ENCODE data around the gene ZNF200. TPM values are rescaled to one million over a fixed set of nuclear protein-coding genes. Genes with fewer than 3 reads are reported as not detected.
"Not testable (repeated sequence)": the region's sequence is repeated elsewhere in the genome, so short reads cannot be mapped to it uniquely, and the experiment has no call there.

The ZNF200 gene
- total and polyA plus RNA-seq, 2 donors (not counting 1 experiment from before 2014, with no cell fraction given) = 2.7 to 20.1 TPM

GRCh38 chr16:3270718-3271117 is 35.8 kb upstream of the ZNF200 start:
- intact Hi-C loops (cut with micrococcal nuclease); ATAC-seq (ENCODE audit: low read depth): not testable (repeated sequence)
- WGBS (ENCODE audit: insufficient coverage) = no CpG with 5 or more reads among the region's 5 CpGs

GRCh38 chr16:3268294-3268693 is 33.3 kb upstream of the ZNF200 start:
- Mint-ChIP-seq H3K9me3 (ENCODE audit: insufficient read depth) (no peaks in the 10 kb centered on the region), H3K4me3 (no peak overlapping the region), H3K27ac (no peak overlapping the region), H3K4me1 (peaks cover 20% of the 10 kb centered on the region), H3K27me3 (no peaks in the 10 kb centered on the region)
- CTCF ChIA-PET = no interaction called here
- ATAC-seq (ENCODE audit: low read depth) (no peak), DNase-seq (no peak)
- peaks cover 2 to 13% (median 2%) of the 10 kb centered on the region in 3 donors for H3K9me3 ChIP-seq (ENCODE audit: control extremely low read depth in 1 of 3, control insufficient read depth in 2 of 3, insufficient read depth in 1 of 3, low read length in 2 of 3)
- no peak overlapping the region for H3K9ac ChIP-seq (ENCODE audit: low read length)
- POLR2A ChIA-PET = interaction anchor here (0.6 kb wide), 2 partner anchors 29 to 52 kb away, joined by 3 to 12 read pairs; no protein-coding TSS in a partner anchor
- TF ChIP-seq CTCF (IDR thresholded peaks at IDR 0.05) = no peak
- TF ChIP-seq EZH2 (IDR thresholded peaks at IDR 0.05; ENCODE audit: borderline replicate concordance, insufficient read depth, low read depth, low read length, poor library complexity, severe bottlenecking) = no peak
- no peak overlapping the region for H3K4me2 ChIP-seq (replicated peaks; ENCODE audit: low read depth, low read length, poor library complexity, severe bottlenecking)
- H3K4me3 ChIP-seq (ENCODE audit: control extremely low read depth in 1 of 5, extremely low read depth in 1 of 5, insufficient read depth in 1 of 5, low read depth in 2 of 5, low read length in 4 of 5) = no peak overlapping the region
- H3K36me3 ChIP-seq (replicated peaks in 1 of 2; ENCODE audit: control extremely low read depth in 1 of 2, control insufficient read depth in 1 of 2, extremely low read depth in 1 of 2, insufficient read depth in 2 of 2, low read length in 1 of 2) = peaks cover 0 to 17% of the 10 kb centered on the region in 2 experiments
- H3K4me1 ChIP-seq (ENCODE audit: control insufficient read depth in 2 of 2, insufficient read depth in 2 of 2, low read length in 2 of 2) = peaks cover 5 to 12% of the 10 kb centered on the region in 2 donors
- H3K27ac ChIP-seq (ENCODE audit: low read length in 2 of 2) = no peak overlapping the region
- WGBS (ENCODE audit: insufficient coverage) = 100% methylated on average over 1 of the region's 1 CpG
- H3K79me2 ChIP-seq (ENCODE audit: control insufficient read depth, insufficient read depth, low read length) = peaks cover 22% of the 10 kb centered on the region
- H4K20me1 ChIP-seq (ENCODE audit: control insufficient read depth, insufficient read depth, low read length, poor library complexity, severe bottlenecking) = peaks cover 11% of the 10 kb centered on the region
- no peak overlapping the region for H2AFZ ChIP-seq (ENCODE audit: insufficient read depth, low read depth, low read length, poor library complexity, severe bottlenecking)
- H3K27me3 ChIP-seq (replicated peaks in 1 of 4; ENCODE audit: control extremely low read depth in 1 of 4, control insufficient read depth in 3 of 4, insufficient read depth in 4 of 4, low read length in 3 of 4) = no peaks in the 10 kb centered on the region
- intact Hi-C loops (cut with micrococcal nuclease) = loop anchor here (10.0 kb wide), 2 partner anchors 113 to 1347 kb away; partner anchors contain the start of gene UBALD1

More at GRCh38 chr16:3270718-3271117, 35.8 kb upstream of the ZNF200 start:
- H3K27me3 Mint-ChIP-seq; H3K27me3 ChIP-seq (replicated peaks in 1 of 4; ENCODE audit: control extremely low read depth in 1 of 4, control insufficient read depth in 3 of 4, insufficient read depth in 4 of 4, low read length in 3 of 4); DNase-seq; H4K20me1 ChIP-seq (ENCODE audit: control insufficient read depth, insufficient read depth, low read length, poor library complexity, severe bottlenecking); H3K27ac Mint-ChIP-seq; H3K4me2 ChIP-seq (replicated peaks; ENCODE audit: low read depth, low read length, poor library complexity, severe bottlenecking); H3K4me3 Mint-ChIP-seq; H3K9me3 ChIP-seq (ENCODE audit: control extremely low read depth in 1 of 3, control insufficient read depth in 2 of 3, insufficient read depth in 1 of 3, low read length in 2 of 3); H2AFZ ChIP-seq (ENCODE audit: insufficient read depth, low read depth, low read length, poor library complexity, severe bottlenecking); POLR2A ChIA-PET; H3K4me1 ChIP-seq (ENCODE audit: control insufficient read depth in 2 of 2, insufficient read depth in 2 of 2, low read length in 2 of 2); H3K9me3 Mint-ChIP-seq (ENCODE audit: insufficient read depth); H3K4me3 ChIP-seq (ENCODE audit: control extremely low read depth in 1 of 5, extremely low read depth in 1 of 5, insufficient read depth in 1 of 5, low read depth in 2 of 5, low read length in 4 of 5); H3K27ac ChIP-seq (ENCODE audit: low read length in 2 of 2); H3K4me1 Mint-ChIP-seq; H3K9ac ChIP-seq (ENCODE audit: low read length): not testable (repeated sequence)
- Histone ChIP-seq H3K36me3 (replicated peaks in 1 of 2; ENCODE audit: control extremely low read depth in 1 of 2, control insufficient read depth in 1 of 2, extremely low read depth in 1 of 2, insufficient read depth in 2 of 2, low read length in 1 of 2) (peaks cover 0 to 17% of the 10 kb centered on the region in 2 experiments), H3K79me2 (ENCODE audit: control insufficient read depth, insufficient read depth, low read length) (peaks cover 21% of the 10 kb centered on the region)
- CTCF ChIA-PET = interaction anchor here (1.1 kb wide), 1 partner anchor 11 kb away, joined by 3 read pairs; no protein-coding TSS in a partner anchor

All from B cell (primary cell).